ENCODE measurements around the gene DBNDD1. TPM values are rescaled to one million over a fixed set of nuclear protein-coding genes. Genes with fewer than 3 reads are reported as not detected.
A peak's percentile ranks its signal among the peaks of the same experiment; 100 is the strongest.

Gene DBNDD1
- total and polyA plus RNA-seq, 10 of the 15 experiments (the other 5 are each of a cell fraction or from before 2014, with no cell fraction given), result 0.06 to 4.6 (median 0.55) TPM

GRCh38 chr16:90000733-90001427 lies 18.4 kb downstream of the DBNDD1 start:
- H3K9me3 ChIP-seq (replicated peaks; ENCODE audit: control insufficient read depth, insufficient read depth, low read length), result peaks cover 3% of the 10 kb centered on the region; the same call in 2 of the 3 replicates
- no peak for ATAC-seq
- H3K9ac ChIP-seq (ENCODE audit: control insufficient read depth, insufficient read depth, low read length), result no peak overlapping the region
- no TSS peak for BruUV-seq (replicated peaks)
- CTCF ChIA-PET, result no interaction called here
- peaks cover 0 to 3% of the 10 kb centered on the region in 2 experiments; a peak in 2 of 4 replicates for H3K36me3 ChIP-seq (ENCODE audit: control insufficient read depth in 2 of 2, insufficient read depth in 2 of 2, low read length in 1 of 2)
- SMC1A ChIA-PET (ENCODE audit: uncharacterized antibody, unreplicated experiment), result no interaction called here
- FAIRE-seq, result no peak
- no peak overlapping the region for H3K27ac ChIP-seq (ENCODE audit: control insufficient read depth, insufficient read depth)
- H3K4me3 ChIP-seq, result no peak overlapping the region
- intact Hi-C loops (cut with micrococcal nuclease; ENCODE audit: unreplicated experiment), result no loop called here
- H3K4me2 ChIP-seq (ENCODE audit: control insufficient read depth, insufficient read depth), result no peak overlapping the region
- RAD21 ChIA-PET (ENCODE audit: unreplicated experiment), result no interaction called here
- no peak overlapping the region for H2AFZ ChIP-seq (ENCODE audit: control insufficient read depth, low read depth, low read length)
- in situ Hi-C loops (cut with MboI), result no loop called here
- WGBS (ENCODE audit: insufficient coverage, insufficient replicate concordance, low lambda C conversion rate, missing lambda C conversion rate), result 71% methylated on average over 19 of the region's 19 CpGs
- no peaks in the 10 kb centered on the region for H3K79me2 ChIP-seq (ENCODE audit: control insufficient read depth, insufficient read depth, low read length)
- H3K4me1 ChIP-seq (ENCODE audit: control insufficient read depth, insufficient read depth, low read length), result no peaks in the 10 kb centered on the region
- TF ChIP-seq EED (IDR thresholded peaks at IDR 0.05; ENCODE audit: low read depth), result no peak
- TF ChIP-seq IRF5 (IDR thresholded peaks at IDR 0.05; ENCODE audit: borderline replicate concordance), result no peak
- TF ChIP-seq YBX1 (IDR thresholded peaks at IDR 0.05), result no peak
- no peak for DNase-seq (ENCODE audit: low read depth, low spot score)
- H3K27me3 ChIP-seq (replicated peaks in 1 of 2; ENCODE audit: control insufficient read depth in 2 of 2, insufficient read depth in 2 of 2, low read length in 1 of 2), result no peaks in the 10 kb centered on the region
- POLR2A ChIA-PET, result no interaction called here
- H4K20me1 ChIP-seq (ENCODE audit: control insufficient read depth, insufficient read depth), result 0 out of 2 replicates have a peak, but pooled peaks cover 2% of the 10 kb centered on the region

GRCh38 chr16:89999831-90000574 lies 19.3 kb downstream of the DBNDD1 start:
- Histone ChIP-seq H4K20me1 (ENCODE audit: control insufficient read depth, insufficient read depth) (0 out of 2 replicates have a peak, but pooled peaks cover 2% of the 10 kb centered on the region), H3K9ac (ENCODE audit: control insufficient read depth, insufficient read depth, low read length) (no peak overlapping the region), H3K4me1 (ENCODE audit: control insufficient read depth, insufficient read depth, low read length) (no peaks in the 10 kb centered on the region), H3K27me3 (replicated peaks in 1 of 2; ENCODE audit: control insufficient read depth in 2 of 2, insufficient read depth in 2 of 2, low read length in 1 of 2) (no peaks in the 10 kb centered on the region), H3K4me2 (ENCODE audit: control insufficient read depth, insufficient read depth) (no peak overlapping the region), H3K4me3 (no peak overlapping the region), H3K9me3 (replicated peaks; ENCODE audit: control insufficient read depth, insufficient read depth, low read length) (peaks cover 11% of the 10 kb centered on the region; the same call in 2 of the 3 replicates), H3K36me3 (ENCODE audit: control insufficient read depth in 2 of 2, insufficient read depth in 2 of 2, low read length in 1 of 2) (peaks cover 0 to 3% of the 10 kb centered on the region in 2 experiments; a peak in 3 of 4 replicates), H2AFZ (ENCODE audit: control insufficient read depth, low read depth, low read length) (no peak overlapping the region), H3K79me2 (ENCODE audit: control insufficient read depth, insufficient read depth, low read length) (no peaks in the 10 kb centered on the region), H3K27ac (ENCODE audit: control insufficient read depth, insufficient read depth) (no peak overlapping the region)
- no peak for TF ChIP-seq RELA (IDR thresholded peaks at IDR 0.05; ENCODE audit: borderline replicate concordance, partially characterized antibody)
- TF ChIP-seq, protein P1, sequence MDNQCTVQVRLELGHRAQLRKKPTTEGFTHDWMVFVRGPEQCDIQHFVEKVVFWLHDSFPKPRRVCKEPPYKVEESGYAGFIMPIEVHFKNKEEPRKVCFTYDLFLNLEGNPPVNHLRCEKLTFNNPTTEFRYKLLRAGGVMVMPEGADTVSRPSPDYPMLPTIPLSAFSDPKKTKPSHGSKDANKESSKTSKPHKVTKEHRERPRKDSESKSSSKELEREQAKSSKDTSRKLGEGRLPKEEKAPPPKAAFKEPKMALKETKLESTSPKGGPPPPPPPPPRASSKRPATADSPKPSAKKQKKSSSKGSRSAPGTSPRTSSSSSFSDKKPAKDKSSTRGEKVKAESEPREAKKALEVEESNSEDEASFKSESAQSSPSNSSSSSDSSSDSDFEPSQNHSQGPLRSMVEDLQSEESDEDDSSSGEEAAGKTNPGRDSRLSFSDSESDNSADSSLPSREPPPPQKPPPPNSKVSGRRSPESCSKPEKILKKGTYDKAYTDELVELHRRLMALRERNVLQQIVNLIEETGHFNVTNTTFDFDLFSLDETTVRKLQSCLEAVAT (IDR thresholded peaks at IDR 0.05), result no peak
- 0 out of 2 replicates have a peak, but pooled peaks have one; percentile 24 for TF ChIP-seq POLR2A (IDR thresholded peaks at IDR 0.05; ENCODE audit: low read depth, low read length)
- TF ChIP-seq, protein P2, sequence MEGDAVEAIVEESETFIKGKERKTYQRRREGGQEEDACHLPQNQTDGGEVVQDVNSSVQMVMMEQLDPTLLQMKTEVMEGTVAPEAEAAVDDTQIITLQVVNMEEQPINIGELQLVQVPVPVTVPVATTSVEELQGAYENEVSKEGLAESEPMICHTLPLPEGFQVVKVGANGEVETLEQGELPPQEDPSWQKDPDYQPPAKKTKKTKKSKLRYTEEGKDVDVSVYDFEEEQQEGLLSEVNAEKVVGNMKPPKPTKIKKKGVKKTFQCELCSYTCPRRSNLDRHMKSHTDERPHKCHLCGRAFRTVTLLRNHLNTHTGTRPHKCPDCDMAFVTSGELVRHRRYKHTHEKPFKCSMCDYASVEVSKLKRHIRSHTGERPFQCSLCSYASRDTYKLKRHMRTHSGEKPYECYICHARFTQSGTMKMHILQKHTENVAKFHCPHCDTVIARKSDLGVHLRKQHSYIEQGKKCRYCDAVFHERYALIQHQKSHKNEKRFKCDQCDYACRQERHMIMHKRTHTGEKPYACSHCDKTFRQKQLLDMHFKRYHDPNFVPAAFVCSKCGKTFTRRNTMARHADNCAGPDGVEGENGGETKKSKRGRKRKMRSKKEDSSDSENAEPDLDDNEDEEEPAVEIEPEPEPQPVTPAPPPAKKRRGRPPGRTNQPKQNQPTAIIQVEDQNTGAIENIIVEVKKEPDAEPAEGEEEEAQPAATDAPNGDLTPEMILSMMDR (IDR thresholded peaks at IDR 0.05 in 2 of 3, conservative IDR thresholded peaks at IDR 0.05 in 1 of 3; ENCODE audit: control insufficient read depth in 2 of 3, extremely low read depth in 1 of 3, insufficient read depth in 1 of 3, low read depth in 3 of 3, low read length in 3 of 3), result 0 out of 6 replicates have a peak, but pooled peaks of 1 of the 3 experiments have one; percentile 3
- TF ChIP-seq MYC (IDR thresholded peaks at IDR 0.05; ENCODE audit: insufficient read depth, insufficient read length, insufficient replicate concordance, low read length, severe bottlenecking), result no peak
- intact Hi-C loops (cut with micrococcal nuclease; ENCODE audit: unreplicated experiment) (no loop called here), in situ Hi-C loops (cut with MboI) (no loop called here)
- ATAC-seq, result no peak
- 89% methylated on average over 37 of the region's 38 CpGs for WGBS (ENCODE audit: insufficient coverage, insufficient replicate concordance, low lambda C conversion rate, missing lambda C conversion rate)
- ChIA-PET SMC1A (ENCODE audit: uncharacterized antibody, unreplicated experiment) (interaction anchor here (1.1 kb wide), 1 partner anchor 15 kb away, joined by 4 read pairs; no protein-coding TSS in a partner anchor), RAD21 (ENCODE audit: unreplicated experiment) (no interaction called here), POLR2A (interaction anchor here (0.5 kb wide), 1 partner anchor 1336 kb away, joined by 7 read pairs; no protein-coding TSS in a partner anchor), CTCF (interaction anchor here (0.9 kb wide), 1 partner anchor 20 kb away, joined by 3 read pairs; no protein-coding TSS in a partner anchor)
- FAIRE-seq, result no peak
- DNase-seq (ENCODE audit: low read depth, low spot score), result no peak
- BruUV-seq (replicated peaks), result no TSS peak
